Activated CD8-positive, alpha-beta T cell treated with anti-CD3 and anti-CD28 coated beads for 36 hours (primary cell): ENCODE measurements around the gene SLC16A7. TPM values are rescaled to one million over a fixed set of nuclear protein-coding genes. Genes with fewer than 3 reads are reported as not detected.

Experiments
- ATAC-seq: fragments of 200-7000 bp; cut with Tn5 transposase; one replicate; pipeline ENCODE4 v1.10.0; 2021; ENCODE audit warnings: mild to moderate bottlenecking, moderate library complexity
- CTCF ChIA-PET: fragments of 350-600 bp; sonication (Branson Sonifier 250); formaldehyde crosslinking; loops from one replicate; lab custom pipeline; 2021; ENCODE audit warnings: antibody characterized with exemption; lab: Charles Lee
- POLR2A ChIA-PET: fragments of 350-600 bp; sonication (Branson Sonifier 250); formaldehyde crosslinking; loops from one replicate; lab custom pipeline; 2021; ENCODE audit warnings: antibody characterized with exemption; lab: Charles Lee
- DNase-seq: peaks from one replicate; pipeline ENCODE4 v3.0.0-alpha.2; 2020
- H3K27ac Mint-ChIP-seq: one replicate; pipeline ENCODE4 v1.8.0; 2021; ENCODE audit warnings: mild to moderate bottlenecking, mixed read lengths
- H3K27me3 Mint-ChIP-seq: one replicate; pipeline ENCODE4 v1.8.0; 2021; ENCODE audit warnings: mixed read lengths
- H3K36me3 Mint-ChIP-seq: one replicate; pipeline ENCODE4 v1.8.0; 2021; ENCODE audit warnings: low read depth, mixed read lengths
- H3K4me1 Mint-ChIP-seq: one replicate; pipeline ENCODE4 v1.8.0; 2021; ENCODE audit warnings: low read depth, mixed read lengths
- H3K4me3 Mint-ChIP-seq: one replicate; pipeline ENCODE4 v1.8.0; 2021; ENCODE audit warnings: mild to moderate bottlenecking, moderate library complexity, mixed read lengths
- H3K9me3 Mint-ChIP-seq: one replicate; pipeline ENCODE4 v1.8.0; 2021; ENCODE audit warnings: mixed read lengths
- CTCF ChIP-seq: fragments of 200-600 bp; IDR thresholded peaks from one replicate; pipeline ENCODE4 v1.8.0; 2022; ENCODE audit warnings: antibody characterized with exemption, mild to moderate bottlenecking
- intact Hi-C: fragments of 100-400 bp; cut with micrococcal nuclease; formaldehyde crosslinking; loops from one replicate; pipeline ENCODE4 v1.10.0; 2022
- total RNA-seq, 2 experiments: library from RNA; stranded (reverse); gene quantifications; one replicate each; pipeline ENCODE4 v1.2.3, GENCODE V29; 2021

The SLC16A7 gene
- total RNA-seq, 2 experiments from 2014 or later: 21.0 to 21.4 TPM

GRCh38 chr12:59761542-59761941 lies 165.7 kb downstream of the SLC16A7 start:
- intact Hi-C loops: no loop called here
- Mint-ChIP-seq H3K4me1 (peaks cover 6% of the 10 kb centered on the region), H3K9me3 (peaks cover 2% of the 10 kb centered on the region), H3K4me3 (no peak overlapping the region), H3K27ac (no peak overlapping the region), H3K36me3 (peaks cover 18% of the 10 kb centered on the region), H3K27me3 (no peaks in the 10 kb centered on the region)
- DNase-seq: no peak
- ChIA-PET CTCF (no interaction called here), POLR2A (interaction anchor here (0.6 kb wide), 1 partner anchor 11 kb away, joined by 3 read pairs; no protein-coding TSS in a partner anchor)
- TF ChIP-seq CTCF: no peak
- no peak for ATAC-seq

GRCh38 chr12:59763835-59764234 lies 168.0 kb downstream of the SLC16A7 start:
- peaks cover 3% of the 10 kb centered on the region for H3K9me3 Mint-ChIP-seq
- POLR2A ChIA-PET: no interaction called here
- TF ChIP-seq CTCF: no peak
- H3K27me3 Mint-ChIP-seq: no peaks in the 10 kb centered on the region
- peaks cover 25% of the 10 kb centered on the region for H3K36me3 Mint-ChIP-seq
- CTCF ChIA-PET: no interaction called here
- H3K27ac Mint-ChIP-seq: no peak overlapping the region
- ATAC-seq (no peak), DNase-seq (no peak)
- no peak overlapping the region for H3K4me3 Mint-ChIP-seq
- peaks cover 15% of the 10 kb centered on the region for H3K4me1 Mint-ChIP-seq
- intact Hi-C loops: no loop called here

- intact Hi-C loops: no loop called here
- no peak for ATAC-seq
- Mint-ChIP-seq H3K4me1 (peaks cover 16% of the 10 kb centered on the region), H3K9me3 (peaks cover 3% of the 10 kb centered on the region), H3K27ac (no peak overlapping the region), H3K36me3 (peaks cover 20% of the 10 kb centered on the region), H3K27me3 (no peaks in the 10 kb centered on the region), H3K4me3 (no peak overlapping the region)
- ChIA-PET POLR2A (no interaction called here), CTCF (no interaction called here)
- TF ChIP-seq CTCF: no peak
- DNase-seq: no peak
Observed at GRCh38 chr12:59768031-59768430, 172.2 kb downstream of the SLC16A7 start.

- POLR2A ChIA-PET: no interaction called here
- peaks cover 12% of the 10 kb centered on the region for H3K36me3 Mint-ChIP-seq
Observed at GRCh38 chr12:59780605-59781135, 184.8 kb downstream of the SLC16A7 start.

GRCh38 chr12:59787610-59788009 lies 191.8 kb downstream of the SLC16A7 start:
- Mint-ChIP-seq H3K4me1 (no peaks in the 10 kb centered on the region), H3K9me3 (peaks cover 14% of the 10 kb centered on the region), H3K27me3 (no peaks in the 10 kb centered on the region), H3K36me3 (peaks cover 17% of the 10 kb centered on the region), H3K4me3 (no peak overlapping the region), H3K27ac (no peak overlapping the region)
- DNase-seq: no peak
- ATAC-seq: no peak
- ChIA-PET POLR2A (no interaction called here), CTCF (no interaction called here)
- TF ChIP-seq CTCF: no peak
- intact Hi-C loops: no loop called here

More at GRCh38 chr12:59780605-59781135, 184.8 kb downstream of the SLC16A7 start:
- CTCF ChIA-PET: no interaction called here
- DNase-seq (no peak), ATAC-seq (no peak)
- no peaks in the 10 kb centered on the region for H3K4me1 Mint-ChIP-seq
- intact Hi-C loops: no loop called here
- no peak overlapping the region for H3K4me3 Mint-ChIP-seq
- no peaks in the 10 kb centered on the region for H3K27me3 Mint-ChIP-seq
- H3K27ac Mint-ChIP-seq: peak overlapping the region; percentile 20
- H3K9me3 Mint-ChIP-seq: peaks cover 2% of the 10 kb centered on the region
- TF ChIP-seq CTCF: no peak
